Mesenchymal stem cell (in vitro differentiated cells and primary cell): ENCODE data around the gene FAM131A. TPM values are rescaled to one million over a fixed set of nuclear protein-coding genes. Genes with fewer than 3 reads are reported as not detected.
A peak's percentile ranks its signal among the peaks of the same experiment; 100 is the strongest.

Source experiments
- DNase-seq: peaks from one replicate; pipeline ENCODE4 v3.0.0-alpha.2; 2013
- H2AFZ ChIP-seq: one replicate; pipeline ENCODE4 v1.6.1; 2013; ENCODE audit warnings: low read depth, mild to moderate bottlenecking, control low read depth, inconsistent platforms, low read length, moderate library complexity
- H2AK5ac ChIP-seq: 2 replicates; pipeline ENCODE4 v1.6.1; 2013; ENCODE audit warnings: low read length, moderate library complexity, mild to moderate bottlenecking, inconsistent platforms; ENCODE audit not compliant: severe bottlenecking
- H2BK120ac ChIP-seq: one replicate; pipeline ENCODE4 v1.6.1; 2013; ENCODE audit warnings: low read depth, mild to moderate bottlenecking, inconsistent platforms, low read length, moderate library complexity
- H2BK12ac ChIP-seq, 2 experiments: one replicate each; pipeline ENCODE4 v1.6.1; 2013; ENCODE audit warnings: inconsistent platforms in 2 of 2, low read length in 2 of 2, mild to moderate bottlenecking in 2 of 2, moderate library complexity in 2 of 2, control low read depth in 1 of 2
- H2BK15ac ChIP-seq: one replicate; pipeline ENCODE4 v1.6.1; 2013; ENCODE audit warnings: mild to moderate bottlenecking, low read depth, inconsistent platforms; ENCODE audit not compliant: poor library complexity, severe bottlenecking
- H2BK5ac ChIP-seq: 2 replicates; pipeline ENCODE4 v1.6.1; 2013; ENCODE audit warnings: low read depth, mild to moderate bottlenecking, low read length, control low read depth, inconsistent platforms; ENCODE audit not compliant: poor library complexity, severe bottlenecking
- H3K14ac ChIP-seq, 2 experiments: one replicate each; pipeline ENCODE4 v1.6.1; 2013; ENCODE audit warnings: inconsistent platforms in 2 of 2, low read length in 2 of 2, control low read depth in 1 of 2, mild to moderate bottlenecking in 1 of 2, moderate library complexity in 1 of 2
- H3K18ac ChIP-seq, 2 experiments: one replicate each; pipeline ENCODE4 v1.6.1; 2013; ENCODE audit warnings: inconsistent platforms in 2 of 2, low read length in 2 of 2, control low read depth in 1 of 2, low read depth in 1 of 2, mild to moderate bottlenecking in 1 of 2
- H3K23ac ChIP-seq, 2 experiments: one replicate each; pipeline ENCODE4 v1.6.1; 2013; ENCODE audit warnings: inconsistent platforms in 2 of 2, low read length in 2 of 2, mild to moderate bottlenecking in 2 of 2, moderate library complexity in 2 of 2, control low read depth in 1 of 2
- H3K27ac ChIP-seq: 2 replicates; pipeline ENCODE4 v1.5.1; 2013; ENCODE audit warnings: mild to moderate bottlenecking, moderate library complexity, low read length, control low read depth, inconsistent platforms; ENCODE audit not compliant: poor library complexity, severe bottlenecking
- H3K27me3 ChIP-seq, 2 experiments: 2 replicates each; pipeline versions ENCODE4 v1.6.1 to v1.7.0; 2013; ENCODE audit warnings: low read length in 2 of 2, mild to moderate bottlenecking in 2 of 2, moderate library complexity in 2 of 2, control low read depth in 1 of 2, inconsistent platforms in 1 of 2; ENCODE audit not compliant: control insufficient read depth in 1 of 2, insufficient read depth in 1 of 2
- H3K36me3 ChIP-seq, 2 experiments: 2 replicates each; pipeline versions ENCODE4 v1.6.1 to v1.7.0; 2013; ENCODE audit warnings: low read length in 2 of 2, control low read depth in 1 of 2, inconsistent platforms in 1 of 2, low read depth in 1 of 2, mild to moderate bottlenecking in 1 of 2; ENCODE audit not compliant: insufficient read depth in 2 of 2, control insufficient read depth in 1 of 2
- H3K4ac ChIP-seq, 2 experiments: one replicate each; pipeline ENCODE4 v1.6.1; 2013; ENCODE audit warnings: inconsistent platforms in 2 of 2, low read length in 2 of 2, mild to moderate bottlenecking in 2 of 2, moderate library complexity in 2 of 2, control low read depth in 1 of 2, low read depth in 1 of 2
- H3K4me1 ChIP-seq: 2 replicates; pipeline ENCODE4 v1.6.1; 2013; ENCODE audit warnings: low read depth, low read length, control low read depth; ENCODE audit not compliant: control insufficient read depth, insufficient read depth
- H3K4me2 ChIP-seq: 2 replicates; pipeline ENCODE4 v1.6.1; 2013; ENCODE audit warnings: low read length, mild to moderate bottlenecking, inconsistent platforms; ENCODE audit not compliant: poor library complexity, severe bottlenecking
- H3K4me3 ChIP-seq, 2 experiments: 2 replicates each; pipeline versions ENCODE4 v1.5.1 to v1.7.0; 2013; ENCODE audit warnings: low read length in 2 of 2, mild to moderate bottlenecking in 2 of 2, control low read depth in 1 of 2, low read depth in 1 of 2; ENCODE audit not compliant: insufficient read depth in 1 of 2
- H3K79me1 ChIP-seq: replicated peaks from 2 replicates; pipeline ENCODE4 v1.6.1; 2013; ENCODE audit warnings: mild to moderate bottlenecking, control low read depth, low read length, inconsistent platforms; ENCODE audit not compliant: poor library complexity, severe bottlenecking
- H3K9ac ChIP-seq: 2 replicates; pipeline ENCODE4 v1.7.0; 2013; ENCODE audit warnings: mild to moderate bottlenecking, low read length, moderate library complexity
- H3K9me3 ChIP-seq: 2 replicates; pipeline ENCODE4 v1.7.0; 2013; ENCODE audit warnings: mild to moderate bottlenecking, low read length; ENCODE audit not compliant: control insufficient read depth
- H4K8ac ChIP-seq: one replicate; pipeline ENCODE4 v1.6.1; 2013; ENCODE audit warnings: inconsistent platforms, mild to moderate bottlenecking, low read length, moderate library complexity
- H4K91ac ChIP-seq: one replicate; pipeline ENCODE4 v1.6.1; 2013; ENCODE audit warnings: mild to moderate bottlenecking, low read length, inconsistent platforms
- WGBS: methylation state at CpG from one replicate; pipeline ENCODE4 v1.1.7; 2013; ENCODE audit warnings: mixed read lengths; 5-methylcytosine and 5-hydroxymethylcytosine counted together
- polyA plus RNA-seq, 2 experiments: library from polyadenylated mRNA; stranded (reverse); fragments of 200-250 nt; gene quantifications; one replicate each; pipeline ENCODE4 v1.2.3, GENCODE V29; 2013

The FAM131A gene, protein sequence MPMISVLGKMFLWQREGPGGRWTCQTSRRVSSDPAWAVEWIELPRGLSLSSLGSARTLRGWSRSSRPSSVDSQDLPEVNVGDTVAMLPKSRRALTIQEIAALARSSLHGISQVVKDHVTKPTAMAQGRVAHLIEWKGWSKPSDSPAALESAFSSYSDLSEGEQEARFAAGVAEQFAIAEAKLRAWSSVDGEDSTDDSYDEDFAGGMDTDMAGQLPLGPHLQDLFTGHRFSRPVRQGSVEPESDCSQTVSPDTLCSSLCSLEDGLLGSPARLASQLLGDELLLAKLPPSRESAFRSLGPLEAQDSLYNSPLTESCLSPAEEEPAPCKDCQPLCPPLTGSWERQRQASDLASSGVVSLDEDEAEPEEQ
- 6.7 TPM for polyA plus RNA-seq (2013, experiment 1 of 2)
- polyA plus RNA-seq (2013, experiment 2 of 2): 6.8 TPM

DNA sequence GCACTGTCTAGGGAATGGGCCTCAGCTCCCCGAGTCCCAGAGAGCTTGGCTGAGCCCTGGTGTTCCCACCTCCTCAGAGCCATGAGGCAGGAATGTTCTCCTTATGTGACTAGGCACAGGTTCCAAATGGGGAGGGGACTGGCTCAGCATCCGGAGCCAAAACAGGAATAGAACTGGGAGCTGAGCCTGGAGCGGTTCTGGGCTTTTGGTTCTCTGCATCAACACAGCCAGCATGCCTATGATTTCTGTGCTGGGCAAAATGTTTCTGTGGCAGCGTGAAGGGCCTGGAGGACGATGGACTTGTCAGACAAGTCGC lies at the start of gene FAM131A:
Gene FAM131A, plus strand, starts transcription at position 202 of the 316 bp plus-strand sequence. Its CDS starts 31 bp downstream, at position 233.
- no peak for DNase-seq
- Histone ChIP-seq H3K79me1 (peaks cover 30% of the 10 kb centered on the region), H3K4me2 (peak within 1 kb of the TSS; percentile 72), H3K9me3 (no peaks in the 10 kb centered on the region), H2BK12ac (peak within 1 kb of the TSS; percentile 31 to 76), H2AFZ (no peak within 1 kb of the TSS), H3K14ac (peak within 1 kb of the TSS in 1 of 2 experiments; percentile 92), H3K4me3 (peak within 1 kb of the TSS; percentile 71 to 86), H3K4ac (peak within 1 kb of the TSS; percentile 42 to 71), H2BK15ac (no peak within 1 kb of the TSS), H4K91ac (no peak within 1 kb of the TSS), H2AK5ac (peak within 1 kb of the TSS; percentile 45), H2BK120ac (no peak within 1 kb of the TSS), H3K4me1 (peaks cover 46% of the 10 kb centered on the region), H4K8ac (peak within 1 kb of the TSS; percentile 57), H3K27ac (peak within 1 kb of the TSS; percentile 49), H3K23ac (no peak within 1 kb of the TSS), H3K18ac (peak within 1 kb of the TSS; percentile 25 to 96), H3K27me3 (no peaks in the 10 kb centered on the region), H2BK5ac (no peak within 1 kb of the TSS), H3K36me3 (peaks cover 42% of the 10 kb centered on the region in 2 experiments), H3K9ac (peak within 1 kb of the TSS; percentile 90)
- WGBS: 97% methylated on average over 6 of the region's 6 CpGs

DNA sequence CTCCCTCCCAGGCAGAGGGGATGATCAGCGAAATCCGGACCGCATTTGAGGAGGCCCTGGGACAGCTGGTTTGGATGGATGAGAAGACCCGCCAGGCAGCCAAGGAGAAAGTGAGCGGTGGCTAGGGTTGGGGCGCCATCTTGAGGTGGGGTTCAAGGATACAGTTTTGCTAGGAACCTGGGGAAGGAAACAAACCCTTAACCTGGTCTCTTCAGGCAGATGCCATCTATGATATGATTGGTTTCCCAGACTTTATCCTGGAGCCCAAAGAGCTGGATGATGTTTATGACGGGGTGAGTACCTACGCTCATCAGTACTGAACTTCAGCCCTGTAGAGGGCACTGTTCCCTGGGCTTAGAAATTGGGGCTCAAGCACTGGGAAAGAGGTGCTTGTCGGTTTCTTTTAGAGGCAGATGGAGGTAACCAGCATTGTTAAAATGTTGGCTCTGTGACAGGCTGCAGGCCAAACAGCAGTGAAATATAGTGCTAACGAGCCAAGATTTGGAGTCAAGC lies 47.9 kb upstream of the FAM131A start:
- 18% methylated on average over 10 of the region's 10 CpGs for WGBS
- no peak overlapping the region for H3K23ac ChIP-seq
- no peak overlapping the region for H2BK120ac ChIP-seq
- no peak overlapping the region for H3K4ac ChIP-seq
- H3K4me1 ChIP-seq: no peaks in the 10 kb centered on the region
- H3K9ac ChIP-seq: peak overlapping the region; percentile 4
- no peak overlapping the region for H3K18ac ChIP-seq
- no peak overlapping the region for H3K4me3 ChIP-seq
- H3K4me2 ChIP-seq: no peak overlapping the region
- peaks cover 26 to 31% of the 10 kb centered on the region in 2 experiments for H3K27me3 ChIP-seq
- H2AK5ac ChIP-seq: no peak overlapping the region
- H2BK15ac ChIP-seq: no peak overlapping the region
- H3K9me3 ChIP-seq: no peaks in the 10 kb centered on the region
- H2AFZ ChIP-seq: no peak overlapping the region
- no peak overlapping the region for H3K14ac ChIP-seq
- no peak overlapping the region for H3K27ac ChIP-seq
- H4K91ac ChIP-seq: no peak overlapping the region
- no peaks in the 10 kb centered on the region for H3K79me1 ChIP-seq
- no peak overlapping the region for H2BK12ac ChIP-seq
- no peak overlapping the region for H4K8ac ChIP-seq
- H3K36me3 ChIP-seq: no peaks in the 10 kb centered on the region
- H2BK5ac ChIP-seq: no peak overlapping the region
- DNase-seq: peak; percentile 51

DNA sequence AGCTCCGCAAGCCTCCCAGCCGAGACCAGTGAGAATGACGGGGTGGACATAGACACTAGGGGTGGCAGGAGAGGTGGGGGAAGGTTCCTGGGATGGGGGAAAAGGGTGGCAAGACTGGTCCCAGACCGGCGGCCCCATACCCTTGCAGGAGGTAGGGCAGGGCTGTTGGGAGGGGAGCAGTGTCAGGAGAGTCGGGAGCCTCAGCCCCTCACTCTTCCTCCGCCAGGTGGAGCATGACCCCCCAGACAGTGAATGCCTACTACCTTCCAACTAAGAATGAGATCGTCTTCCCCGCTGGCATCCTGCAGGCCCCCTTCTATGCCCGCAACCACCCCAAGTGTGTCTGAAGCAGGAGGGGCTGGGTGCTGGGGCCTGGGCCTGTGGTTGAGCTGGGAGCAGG lies 47.1 kb upstream of the FAM131A start:
- Histone ChIP-seq H3K4me3 (no peak overlapping the region), H3K14ac (no peak overlapping the region), H3K4me1 (no peaks in the 10 kb centered on the region), H3K36me3 (no peaks in the 10 kb centered on the region), H2AK5ac (no peak overlapping the region), H2BK15ac (no peak overlapping the region), H2BK5ac (no peak overlapping the region), H3K4me2 (no peak overlapping the region), H3K23ac (no peak overlapping the region), H2AFZ (no peak overlapping the region), H4K91ac (no peak overlapping the region), H3K9me3 (no peaks in the 10 kb centered on the region), H3K18ac (no peak overlapping the region), H3K27me3 (peaks cover 24 to 28% of the 10 kb centered on the region in 2 experiments), H3K4ac (no peak overlapping the region), H3K27ac (no peak overlapping the region), H2BK120ac (no peak overlapping the region), H4K8ac (no peak overlapping the region), H3K9ac (no peak overlapping the region), H3K79me1 (no peaks in the 10 kb centered on the region), H2BK12ac (no peak overlapping the region)
- DNase-seq: no peak
- WGBS: 99% methylated on average over 6 of the region's 10 CpGs

DNA sequence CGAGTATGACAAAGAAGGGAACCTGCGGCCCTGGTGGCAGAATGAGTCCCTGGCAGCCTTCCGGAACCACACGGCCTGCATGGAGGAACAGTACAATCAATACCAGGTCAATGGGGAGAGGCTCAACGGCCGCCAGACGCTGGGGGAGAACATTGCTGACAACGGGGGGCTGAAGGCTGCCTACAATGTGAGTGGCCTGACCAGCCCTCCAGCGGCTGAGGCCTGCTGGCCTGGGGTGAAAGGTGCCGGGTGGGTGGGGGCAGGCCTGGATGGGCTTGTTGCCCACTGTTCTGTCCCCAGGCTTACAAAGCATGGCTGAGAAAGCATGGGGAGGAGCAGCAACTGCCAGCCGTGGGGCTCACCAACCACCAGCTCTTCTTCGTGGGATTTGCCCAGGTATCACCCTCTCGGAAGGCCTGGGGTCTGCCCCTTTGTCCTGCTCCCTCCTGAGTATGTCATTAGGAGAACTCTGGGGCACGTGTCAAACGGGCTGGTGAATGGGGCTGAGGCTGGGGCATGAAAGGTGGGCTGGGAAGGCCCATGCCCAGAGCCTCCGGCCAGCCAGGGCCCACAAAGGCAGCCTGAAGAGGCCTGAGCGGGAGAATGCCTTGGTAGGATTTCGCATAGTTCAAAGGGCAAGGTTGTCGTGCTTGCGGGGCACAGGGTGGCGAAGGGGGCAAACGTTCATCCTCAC lies 46.2 kb upstream of the FAM131A start:
- Histone ChIP-seq H3K4me3 (no peak overlapping the region), H3K4me2 (no peak overlapping the region), H3K27me3 (peaks cover 16 to 20% of the 10 kb centered on the region in 2 experiments), H3K27ac (no peak overlapping the region), H4K91ac (no peak overlapping the region), H3K9me3 (no peaks in the 10 kb centered on the region), H3K4ac (no peak overlapping the region), H3K14ac (no peak overlapping the region), H2AK5ac (no peak overlapping the region), H2BK12ac (no peak overlapping the region), H3K36me3 (no peaks in the 10 kb centered on the region), H2BK15ac (no peak overlapping the region), H3K9ac (no peak overlapping the region), H2AFZ (no peak overlapping the region), H2BK5ac (no peak overlapping the region), H2BK120ac (no peak overlapping the region), H3K4me1 (no peaks in the 10 kb centered on the region), H4K8ac (no peak overlapping the region), H3K23ac (no peak overlapping the region), H3K79me1 (no peaks in the 10 kb centered on the region), H3K18ac (no peak overlapping the region)
- WGBS: 87% methylated on average over 22 of the region's 22 CpGs
- no peak for DNase-seq
